Nucleus accumbens (tissue), 56 donors: Measurements from ENCODE around the gene RAB11FIP3.

ENCODE experiments used
- DNase-seq, 56 donors: peaks; one replicate each; lab custom pipeline; 2025; lab: John Stamatoyannopoulos, UW

Gene RAB11FIP3

GRCh38 chr16:540645-541340 is 115.3 kb downstream of the RAB11FIP3 start:
- no peak for DNase-seq

- no peak for DNase-seq
These were observed 118.1 kb downstream of the RAB11FIP3 start for GRCh38 chr16:543301-544164.

GRCh38 chr16:544517-544916 is 119.1 kb downstream of the RAB11FIP3 start:
- no peak for DNase-seq

- peak in 12 of 56 donors; percentile 7 to 48 (median 20) for DNase-seq
These were observed 121.7 kb downstream of the RAB11FIP3 start for GRCh38 chr16:546909-547770.

GRCh38 chr16:548586-548985 is 123.1 kb downstream of the RAB11FIP3 start:
- no peak for DNase-seq

- DNase-seq, result no peak
These were observed 124.3 kb downstream of the RAB11FIP3 start for GRCh38 chr16:549544-550263.

- DNase-seq, result no peak
These were observed 125.8 kb downstream of the RAB11FIP3 start for GRCh38 chr16:551210-551609.

GRCh38 chr16:552171-552570 is 126.7 kb downstream of the RAB11FIP3 start:
- no peak for DNase-seq

- no peak for DNase-seq
These were observed 128.3 kb downstream of the RAB11FIP3 start for GRCh38 chr16:553601-554296.

- no peak for DNase-seq
These were observed 128.8 kb downstream of the RAB11FIP3 start for GRCh38 chr16:554297-554621.

GRCh38 chr16:554640-555365 is 129.4 kb downstream of the RAB11FIP3 start:
- DNase-seq, result no peak

GRCh38 chr16:555528-556473 is 130.4 kb downstream of the RAB11FIP3 start:
- DNase-seq, result no peak

- no peak for DNase-seq
These were observed 131.2 kb downstream of the RAB11FIP3 start for GRCh38 chr16:556474-557173.

- DNase-seq, result no peak
These were observed 132.2 kb downstream of the RAB11FIP3 start for GRCh38 chr16:557463-558297.

- no peak for DNase-seq
These were observed 133.0 kb downstream of the RAB11FIP3 start for GRCh38 chr16:558298-559020.

- no peak for DNase-seq
These were observed 133.6 kb downstream of the RAB11FIP3 start for GRCh38 chr16:559021-559380.
